Measurements from ENCODE around the gene CLCN1.

DNA sequence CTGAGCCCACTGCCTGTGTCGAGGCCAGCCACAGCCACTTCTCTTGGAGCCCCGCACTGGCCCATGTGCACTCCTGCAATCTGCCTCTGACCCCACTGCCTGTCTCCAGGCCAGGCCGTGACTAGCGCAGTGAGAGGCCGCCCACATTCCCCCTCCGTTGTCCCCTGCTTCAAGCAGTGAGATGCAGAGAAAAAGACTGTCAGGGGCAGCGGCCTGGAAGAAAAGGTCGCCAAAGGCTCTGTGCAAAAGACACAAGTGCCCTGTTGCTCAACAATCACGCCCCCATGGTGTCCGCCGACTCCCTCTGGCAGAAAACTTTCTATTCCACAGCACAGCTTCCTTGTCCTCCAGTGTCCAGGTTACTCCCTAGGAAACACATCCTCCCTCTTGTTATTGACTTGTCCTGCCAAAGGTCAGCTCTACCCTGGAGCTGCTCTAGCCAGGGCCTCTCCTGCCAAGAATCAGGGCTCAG, 36.7 kb downstream of the CLCN1 start:
- TF ChIP-seq, protein P1, sequence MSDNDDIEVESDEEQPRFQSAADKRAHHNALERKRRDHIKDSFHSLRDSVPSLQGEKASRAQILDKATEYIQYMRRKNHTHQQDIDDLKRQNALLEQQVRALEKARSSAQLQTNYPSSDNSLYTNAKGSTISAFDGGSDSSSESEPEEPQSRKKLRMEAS (IDR thresholded peaks at IDR 0.05): no peak
- no peak for TF ChIP-seq E2F6 (IDR thresholded peaks at IDR 0.05)
